Mucosa of descending colon (tissue), 3 donors: Measurements from ENCODE around the gene NOC4L. TPM values are rescaled to one million over a fixed set of nuclear protein-coding genes. Genes with fewer than 3 reads are reported as not detected.

Experiments used
- ATAC-seq: fragments of 200-7000 bp; cut with Tn5 transposase; one replicate; pipeline ENCODE4 v1.9.1; 2020; ENCODE audit warnings: mild to moderate bottlenecking, moderate library complexity
- DNase-seq, 3 donors: peaks; one replicate each; pipeline ENCODE4 v3.0.0-alpha.2; 2020
- H3K36me3 ChIP-seq: fragments of 200-600 bp; one replicate; pipeline ENCODE4 v1.8.0; 2021; ENCODE audit warnings: low read depth, mild to moderate bottlenecking
- H3K4me1 ChIP-seq: fragments of 200-600 bp; one replicate; pipeline ENCODE4 v1.8.0; 2021; ENCODE audit warnings: low read depth, mild to moderate bottlenecking
- H3K4me3 ChIP-seq: fragments of 200-600 bp; one replicate; pipeline ENCODE4 v1.8.0; 2021; ENCODE audit warnings: mild to moderate bottlenecking
- H3K9me3 ChIP-seq: fragments of 200-600 bp; one replicate; pipeline ENCODE4 v1.8.0; 2021; ENCODE audit warnings: mild to moderate bottlenecking
- intact Hi-C, 2 donors: fragments of 100-400 bp; cut with DNase I in 1 of 2; cut with micrococcal nuclease in 1 of 2; formaldehyde crosslinking; loops; one replicate each; pipeline versions ENCODE4 v1.11.0 to v1.11.1; 2022; cut with DNase I, micrococcal nuclease
- total RNA-seq, 3 donors: library from RNA; stranded (reverse); fragmentation: NEBNext Ultra II Directional in 2 of 3; extraction: Animal tissue kit (Norgen Biotek cat#: 25700) in 2 of 3; gene quantifications; one replicate each; pipeline versions ENCODE4 v1.2.1 to v1.2.4, GENCODE V29; 2021 to 2023
- TF ChIP-seq, protein P1 (sequence below): fragments of 200-600 bp; IDR thresholded peaks from one replicate; pipeline ENCODE4 v1.8.0; 2022; ENCODE audit warnings: antibody characterized with exemption, mild to moderate bottlenecking
- donor health status: DM: no; HTN: no; CAD: no; lungs with moderate emphysema.
- donor health status: DM: no; HTN: no; CAD: no.
- donor health status: DM: no; HTN: yes; CAD: no.

Gene NOC4L
- total RNA-seq, 3 donors from 2014 or later, result 12.9 to 17.5 (median 13.3) TPM

DNA sequence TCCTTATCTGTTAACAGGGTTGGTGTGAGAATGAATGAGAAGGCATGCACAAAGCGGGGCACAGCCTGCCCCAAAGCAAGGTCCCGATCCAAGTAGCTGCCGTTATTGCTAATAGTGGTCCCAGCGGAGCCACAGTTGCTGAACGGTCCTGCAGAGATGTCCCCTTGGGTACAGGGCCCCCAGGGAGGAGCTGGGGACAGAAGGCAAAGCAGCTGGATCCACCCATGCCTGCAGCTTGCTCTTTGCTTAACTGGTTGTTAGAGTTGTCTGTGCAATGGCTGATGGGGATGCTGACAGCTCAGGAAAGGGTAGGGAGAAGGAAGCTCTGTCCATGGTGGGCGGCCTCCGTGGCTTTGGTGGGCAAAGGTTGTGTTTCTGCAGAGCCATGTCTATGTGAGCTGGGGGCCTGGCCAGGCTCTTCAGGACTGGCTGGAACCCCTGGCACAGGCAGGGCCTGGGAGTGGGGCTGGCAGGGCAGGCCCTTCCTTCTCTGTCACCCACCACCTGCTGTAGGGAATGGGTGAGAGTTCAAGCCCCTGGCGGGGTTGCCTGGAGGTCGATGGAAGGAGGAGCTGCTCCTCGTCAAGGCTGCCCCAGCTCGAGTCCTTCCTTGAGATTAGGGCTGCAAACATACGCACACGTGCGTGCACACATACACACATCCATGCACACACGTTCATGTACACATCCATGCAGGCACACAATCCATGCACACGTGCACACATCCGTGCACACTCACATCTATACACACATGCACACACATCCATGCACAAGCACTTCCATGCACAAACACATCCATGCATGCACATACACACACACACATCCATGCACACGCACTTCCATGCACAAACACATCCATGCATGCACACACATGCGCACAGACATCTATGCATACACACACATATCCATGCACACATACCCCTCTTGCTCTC is 35.4 kb downstream of the NOC4L start:
- Histone ChIP-seq H3K4me3 (no peak overlapping the region), H3K36me3 (no peaks in the 10 kb centered on the region), H3K9me3 (no peaks in the 10 kb centered on the region), H3K4me1 (no peaks in the 10 kb centered on the region)
- DNase-seq (peak in 1 of 3 donors; percentile 27), ATAC-seq (no peak)
- intact Hi-C loops, result no loop called here
- TF ChIP-seq, protein P1, sequence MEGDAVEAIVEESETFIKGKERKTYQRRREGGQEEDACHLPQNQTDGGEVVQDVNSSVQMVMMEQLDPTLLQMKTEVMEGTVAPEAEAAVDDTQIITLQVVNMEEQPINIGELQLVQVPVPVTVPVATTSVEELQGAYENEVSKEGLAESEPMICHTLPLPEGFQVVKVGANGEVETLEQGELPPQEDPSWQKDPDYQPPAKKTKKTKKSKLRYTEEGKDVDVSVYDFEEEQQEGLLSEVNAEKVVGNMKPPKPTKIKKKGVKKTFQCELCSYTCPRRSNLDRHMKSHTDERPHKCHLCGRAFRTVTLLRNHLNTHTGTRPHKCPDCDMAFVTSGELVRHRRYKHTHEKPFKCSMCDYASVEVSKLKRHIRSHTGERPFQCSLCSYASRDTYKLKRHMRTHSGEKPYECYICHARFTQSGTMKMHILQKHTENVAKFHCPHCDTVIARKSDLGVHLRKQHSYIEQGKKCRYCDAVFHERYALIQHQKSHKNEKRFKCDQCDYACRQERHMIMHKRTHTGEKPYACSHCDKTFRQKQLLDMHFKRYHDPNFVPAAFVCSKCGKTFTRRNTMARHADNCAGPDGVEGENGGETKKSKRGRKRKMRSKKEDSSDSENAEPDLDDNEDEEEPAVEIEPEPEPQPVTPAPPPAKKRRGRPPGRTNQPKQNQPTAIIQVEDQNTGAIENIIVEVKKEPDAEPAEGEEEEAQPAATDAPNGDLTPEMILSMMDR, result no peak

DNA sequence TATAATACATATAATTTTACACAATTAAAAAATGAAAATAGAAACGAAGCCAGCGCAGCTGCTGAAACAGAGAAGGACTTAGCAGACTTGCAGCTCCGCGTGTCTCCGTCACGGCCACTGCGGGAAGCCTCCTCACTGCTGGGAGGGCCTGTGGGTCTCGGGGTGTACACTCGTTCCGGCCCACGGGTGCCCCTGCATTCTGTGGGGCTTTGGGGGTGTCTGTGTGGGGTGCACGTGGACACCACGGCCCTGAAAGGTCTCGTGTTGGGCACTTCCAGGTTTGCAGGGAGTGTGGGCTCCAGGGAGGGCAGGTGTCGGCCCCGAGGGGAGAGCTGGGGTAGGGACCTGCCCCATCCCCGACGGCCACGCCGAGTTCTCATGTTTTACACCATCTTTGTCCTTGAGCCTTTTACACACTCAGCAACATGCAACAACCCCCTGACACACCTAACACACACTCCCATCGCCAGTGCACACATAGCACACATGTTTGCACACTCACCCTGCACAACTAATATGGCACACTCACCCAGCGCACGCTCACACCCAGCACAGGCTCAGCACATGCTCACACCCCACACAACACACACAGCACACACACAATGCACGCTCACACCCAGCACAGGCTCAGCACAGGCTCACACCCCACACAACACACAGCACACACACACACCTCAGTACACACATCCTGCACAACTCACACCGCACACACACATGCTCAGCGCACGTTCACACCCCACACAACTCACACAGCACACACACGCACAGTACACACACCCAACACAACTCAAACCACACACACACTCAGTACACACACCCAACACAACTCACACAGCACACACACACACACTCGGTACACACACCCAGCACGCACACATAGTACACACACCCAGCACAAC is 36.6 kb downstream of the NOC4L start:
- no peaks in the 10 kb centered on the region for H3K9me3 ChIP-seq
- TF ChIP-seq, protein P1, result no peak
- ATAC-seq, result no peak
- no peak overlapping the region for H3K4me3 ChIP-seq
- no peaks in the 10 kb centered on the region for H3K4me1 ChIP-seq
- intact Hi-C loops, result no loop called here
- no peaks in the 10 kb centered on the region for H3K36me3 ChIP-seq
- DNase-seq, result peak in 1 of 3 donors; percentile 39

DNA sequence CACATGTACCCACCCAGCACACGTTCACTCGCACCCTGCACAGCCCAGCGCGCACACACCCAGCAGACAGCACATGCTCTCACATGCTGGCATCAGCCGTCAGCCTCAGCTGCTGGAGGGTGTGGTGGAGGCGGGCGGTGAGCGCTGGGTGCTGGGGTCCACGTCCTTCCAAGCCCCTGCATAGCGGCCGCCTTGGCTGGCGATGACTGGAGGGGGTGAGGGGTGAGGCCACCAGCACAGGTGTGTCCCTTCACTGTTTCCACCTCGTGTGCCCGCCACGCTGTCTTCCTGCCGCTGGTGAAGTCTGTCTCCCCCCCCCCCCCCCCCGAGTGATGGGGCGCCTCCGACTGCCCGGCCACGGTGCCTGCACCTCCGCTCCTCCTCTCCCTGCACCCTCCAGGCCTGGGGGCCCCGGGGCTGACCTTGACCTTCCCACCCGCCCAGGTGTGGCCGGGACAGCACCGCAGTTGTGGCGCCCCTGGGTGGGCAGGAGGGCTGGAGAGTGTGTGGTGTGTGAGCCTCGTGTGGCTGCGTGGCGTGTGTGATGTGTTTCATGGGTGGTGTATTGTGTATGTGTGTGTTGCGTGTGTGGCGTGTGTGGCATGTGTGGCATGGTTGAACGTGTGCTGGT is 37.4 kb downstream of the NOC4L start:
- ATAC-seq, result no peak
- H3K36me3 ChIP-seq, result no peaks in the 10 kb centered on the region
- H3K9me3 ChIP-seq, result no peaks in the 10 kb centered on the region
- peak in 1 of 3 donors; percentile 36 for DNase-seq
- TF ChIP-seq, protein P1, result no peak
- H3K4me3 ChIP-seq, result no peak overlapping the region
- no peaks in the 10 kb centered on the region for H3K4me1 ChIP-seq
- intact Hi-C loops, result no loop called here

DNA sequence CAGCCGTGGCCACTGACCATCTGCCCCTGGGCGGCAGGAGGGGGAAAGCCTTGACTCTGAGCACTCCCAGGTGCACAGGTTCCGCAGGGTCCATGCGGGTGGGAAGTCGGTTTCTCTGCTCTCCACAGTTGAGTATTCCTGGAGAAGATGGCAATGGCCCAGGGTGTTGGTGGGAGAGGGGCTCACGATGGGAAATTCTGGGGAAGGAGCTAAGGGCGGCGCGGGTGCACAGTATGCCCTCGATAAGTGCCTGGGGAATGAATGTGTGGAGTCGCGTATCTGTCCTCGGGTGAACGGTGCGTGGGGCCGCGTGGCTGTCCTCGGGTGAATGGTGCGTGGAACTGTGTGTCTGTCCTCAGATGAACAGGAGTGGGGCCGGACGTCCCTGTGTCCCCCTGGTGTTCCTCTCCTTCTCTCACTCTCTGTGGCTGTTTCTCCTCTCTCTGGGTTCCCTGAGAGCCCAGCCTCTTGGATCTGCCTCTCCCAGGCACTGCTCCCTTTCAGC is 38.0 kb downstream of the NOC4L start:
- H3K4me1 ChIP-seq, result no peaks in the 10 kb centered on the region
- intact Hi-C loops, result no loop called here
- DNase-seq, result peak in 1 of 3 donors; percentile 31
- H3K4me3 ChIP-seq, result no peak overlapping the region
- ATAC-seq, result no peak
- TF ChIP-seq, protein P1, result no peak
- H3K9me3 ChIP-seq, result no peaks in the 10 kb centered on the region
- no peaks in the 10 kb centered on the region for H3K36me3 ChIP-seq

DNA sequence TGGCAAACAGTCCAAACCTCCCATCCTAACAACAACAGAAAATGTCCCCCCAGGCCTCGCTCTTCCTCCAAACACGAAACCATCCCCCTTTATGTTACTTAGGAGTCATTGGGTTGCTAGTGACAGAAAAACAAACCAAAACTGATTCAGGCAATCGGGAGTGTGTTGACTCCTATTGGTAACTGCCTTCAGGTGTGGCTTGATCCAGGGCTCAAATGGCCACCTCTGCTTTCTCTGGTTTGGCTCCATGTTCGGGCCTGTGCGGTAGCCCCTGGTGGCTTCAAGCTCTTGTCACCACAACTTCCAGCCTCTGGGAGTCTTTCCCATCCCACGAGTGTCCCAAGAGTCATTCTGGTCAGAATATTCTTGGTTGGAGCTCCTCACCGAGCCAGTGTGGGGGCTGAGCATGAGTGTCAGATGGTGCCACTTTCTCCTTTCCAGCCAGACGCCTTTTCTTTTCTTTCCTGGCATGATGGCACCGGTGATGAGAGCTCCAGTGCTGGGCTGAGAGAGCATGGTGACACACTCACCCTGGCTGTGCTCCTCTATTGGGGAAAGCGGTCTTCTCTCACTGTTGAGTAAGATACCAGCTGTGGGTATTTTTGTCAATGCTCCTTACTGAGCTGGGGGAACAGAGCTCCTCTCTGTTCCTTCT is 38.6 kb downstream of the NOC4L start:
- intact Hi-C loops, result no loop called here
- ATAC-seq (no peak), DNase-seq (no peak)
- H3K4me3 ChIP-seq, result no peak overlapping the region
- no peaks in the 10 kb centered on the region for H3K9me3 ChIP-seq
- TF ChIP-seq, protein P1, result no peak
- no peaks in the 10 kb centered on the region for H3K4me1 ChIP-seq
- no peaks in the 10 kb centered on the region for H3K36me3 ChIP-seq
